Astrocyte (in vitro differentiated cells and primary cell): ENCODE measurements around the gene F8A2. TPM values are rescaled to one million over a fixed set of nuclear protein-coding genes. Genes with fewer than 3 reads are reported as not detected.

Experiments used
- DNase-seq: peaks from one replicate; pipeline ENCODE4 v3.0.0-alpha.2; 2010; ENCODE audit warnings: low read depth
- FAIRE-seq: peaks from 2 replicates; lab custom pipeline; 2011; peaks lifted over from hg19 to GRCh38; lab: Jason Lieb, UNC
- H2AFZ ChIP-seq: 2 replicates; pipeline ENCODE4 v1.6.0; 2012; ENCODE audit warnings: low read depth, low read length, inconsistent platforms
- H3K27ac ChIP-seq: 2 replicates; pipeline ENCODE4 v1.5.1; 2011; ENCODE audit warnings: low read depth, low read length, inconsistent platforms
- H3K27me3 ChIP-seq: 2 replicates; pipeline ENCODE4 v1.6.0; 2011; ENCODE audit warnings: low read length, inconsistent platforms; ENCODE audit not compliant: insufficient read depth
- H3K36me3 ChIP-seq: 2 replicates; pipeline ENCODE4 v1.5.1; 2011; ENCODE audit warnings: low read length, inconsistent platforms; ENCODE audit not compliant: insufficient read depth
- H3K4me1 ChIP-seq: 2 replicates; pipeline ENCODE4 v1.5.1; 2011; ENCODE audit warnings: low read length, inconsistent platforms; ENCODE audit not compliant: insufficient read depth
- H3K4me2 ChIP-seq: 2 replicates; pipeline ENCODE4 v1.6.0; 2012; ENCODE audit warnings: low read length, inconsistent platforms
- H3K4me3 ChIP-seq: 2 replicates; pipeline ENCODE4 v1.5.1; 2011; ENCODE audit warnings: low read depth, mild to moderate bottlenecking, low read length, inconsistent platforms; ENCODE audit not compliant: insufficient read depth
- H3K79me2 ChIP-seq: 2 replicates; pipeline ENCODE4 v1.6.0; 2012; ENCODE audit warnings: mild to moderate bottlenecking, low read length, inconsistent platforms; ENCODE audit not compliant: insufficient read depth
- H3K9ac ChIP-seq: 2 replicates; pipeline ENCODE4 v1.6.0; 2012; ENCODE audit warnings: mild to moderate bottlenecking, low read length, inconsistent platforms
- H3K9me3 ChIP-seq: 2 replicates; pipeline ENCODE4 v1.5.1; 2012; ENCODE audit warnings: low read depth, mild to moderate bottlenecking, low read length, inconsistent platforms; ENCODE audit not compliant: insufficient read depth
- H4K20me1 ChIP-seq: 2 replicates; pipeline ENCODE4 v1.6.0; 2012; ENCODE audit warnings: low read length, inconsistent platforms; ENCODE audit not compliant: insufficient read depth
- H3K27ac Mint-ChIP-seq: one replicate; pipeline ENCODE4 v1.8.0; 2021; ENCODE audit warnings: mild to moderate bottlenecking, mixed read lengths; ENCODE audit not compliant: unreplicated experiment
- H3K27me3 Mint-ChIP-seq: one replicate; pipeline ENCODE4 v1.8.0; 2021; ENCODE audit warnings: low read depth, mixed read lengths; ENCODE audit not compliant: unreplicated experiment
- H3K36me3 Mint-ChIP-seq: one replicate; pipeline ENCODE4 v1.8.0; 2021; ENCODE audit warnings: low read depth, mixed read lengths; ENCODE audit not compliant: unreplicated experiment
- H3K4me1 Mint-ChIP-seq: one replicate; pipeline ENCODE4 v1.8.0; 2021; ENCODE audit warnings: low read depth, mixed read lengths; ENCODE audit not compliant: unreplicated experiment
- H3K4me3 Mint-ChIP-seq: one replicate; pipeline ENCODE4 v1.8.0; 2021; ENCODE audit warnings: mild to moderate bottlenecking, moderate library complexity, mixed read lengths; ENCODE audit not compliant: unreplicated experiment
- H3K9me3 Mint-ChIP-seq: one replicate; pipeline ENCODE4 v1.8.0; 2021; ENCODE audit warnings: mild to moderate bottlenecking, mixed read lengths; ENCODE audit not compliant: unreplicated experiment
- EZH2 ChIP-seq: IDR thresholded peaks from 2 replicates; pipeline ENCODE4 v1.6.1; 2012; ENCODE audit warnings: mild to moderate bottlenecking, low read length, inconsistent platforms; ENCODE audit not compliant: insufficient read depth
- microRNA-seq: library from miRNA; unstranded; fragments of <30 nt; microRNA quantifications from one replicate; pipeline ENCODE4 v1.2.0, GENCODE V29; 2020
- total RNA-seq: library from RNA; stranded (reverse); gene quantifications from 2 replicates; pipeline ENCODE4 v1.2.1, GENCODE V29; 2021
- TF ChIP-seq, protein P1 (sequence below): IDR thresholded peaks from 2 replicates; pipeline ENCODE4 v1.5.1; 2011; ENCODE audit warnings: low read depth, mild to moderate bottlenecking, inconsistent platforms, low read length, moderate library complexity; ENCODE audit not compliant: insufficient read depth

The F8A2 gene
- total RNA-seq, 1 donor from 2014 or later: not detected

DNA sequence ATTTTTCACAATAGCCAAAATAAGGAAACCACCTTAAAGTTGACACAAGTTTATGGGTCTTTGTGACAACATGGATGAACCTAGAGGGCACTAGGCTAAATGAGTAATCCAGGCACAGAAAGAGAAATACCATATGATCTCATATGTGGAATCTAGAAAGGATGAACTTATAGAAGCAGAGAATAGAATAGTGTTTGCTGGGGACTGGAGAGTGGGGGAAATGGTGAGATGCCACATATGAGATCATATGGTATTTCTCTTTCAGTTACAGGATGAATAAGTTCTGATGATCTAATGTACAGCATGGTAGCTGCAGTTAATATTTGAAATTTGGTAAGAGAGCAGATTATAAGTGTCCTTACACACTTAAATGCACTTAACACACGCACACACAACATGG lies 35.9 kb downstream of the F8A2 start:
- Histone ChIP-seq H3K27ac (no peak overlapping the region), H3K4me3 (no peak overlapping the region), H3K4me2 (no peak overlapping the region), H3K27me3 (no peaks in the 10 kb centered on the region), H2AFZ (no peak overlapping the region), H3K4me1 (no peaks in the 10 kb centered on the region), H3K36me3 (no peaks in the 10 kb centered on the region), H3K9me3 (no peaks in the 10 kb centered on the region), H4K20me1 (no peaks in the 10 kb centered on the region), H3K9ac (no peak overlapping the region), H3K79me2 (no peaks in the 10 kb centered on the region)
- TF ChIP-seq, protein P1, sequence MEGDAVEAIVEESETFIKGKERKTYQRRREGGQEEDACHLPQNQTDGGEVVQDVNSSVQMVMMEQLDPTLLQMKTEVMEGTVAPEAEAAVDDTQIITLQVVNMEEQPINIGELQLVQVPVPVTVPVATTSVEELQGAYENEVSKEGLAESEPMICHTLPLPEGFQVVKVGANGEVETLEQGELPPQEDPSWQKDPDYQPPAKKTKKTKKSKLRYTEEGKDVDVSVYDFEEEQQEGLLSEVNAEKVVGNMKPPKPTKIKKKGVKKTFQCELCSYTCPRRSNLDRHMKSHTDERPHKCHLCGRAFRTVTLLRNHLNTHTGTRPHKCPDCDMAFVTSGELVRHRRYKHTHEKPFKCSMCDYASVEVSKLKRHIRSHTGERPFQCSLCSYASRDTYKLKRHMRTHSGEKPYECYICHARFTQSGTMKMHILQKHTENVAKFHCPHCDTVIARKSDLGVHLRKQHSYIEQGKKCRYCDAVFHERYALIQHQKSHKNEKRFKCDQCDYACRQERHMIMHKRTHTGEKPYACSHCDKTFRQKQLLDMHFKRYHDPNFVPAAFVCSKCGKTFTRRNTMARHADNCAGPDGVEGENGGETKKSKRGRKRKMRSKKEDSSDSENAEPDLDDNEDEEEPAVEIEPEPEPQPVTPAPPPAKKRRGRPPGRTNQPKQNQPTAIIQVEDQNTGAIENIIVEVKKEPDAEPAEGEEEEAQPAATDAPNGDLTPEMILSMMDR: no peak
- TF ChIP-seq EZH2: no peak
- H3K4me3 Mint-ChIP-seq: no peak overlapping the region
- H3K27me3 Mint-ChIP-seq: no peaks in the 10 kb centered on the region
- FAIRE-seq: no peak
- H3K9me3 Mint-ChIP-seq: no peaks in the 10 kb centered on the region
- H3K36me3 Mint-ChIP-seq: no peaks in the 10 kb centered on the region
- no peak for DNase-seq
- H3K4me1 Mint-ChIP-seq: no peaks in the 10 kb centered on the region
- no peak overlapping the region for H3K27ac Mint-ChIP-seq

Small RNA genes lying within 50 kb of the gene (microRNA-seq; reads per million reads assigned to microRNA genes)
- gene MIR1184-2: not detected

Other genes with a start within 250 kb of the F8A2 start
- gene VBP1, start 165.6 kb upstream of the F8A2 start, total RNA-seq: 41.4 and 52.3 TPM in 2 replicates
- gene RAB39B, start 117.6 kb upstream of the F8A2 start, total RNA-seq: 1.5 and 2.0 TPM in 2 replicates
- gene CLIC2, start 47.5 kb upstream of the F8A2 start, total RNA-seq: 0.27 TPM in 1 of 2 replicates, not detected in the other
- gene F8A3, start 76.5 kb downstream of the F8A2 start, total RNA-seq: not detected in 2 replicates
- 0.93 and 1.0 TPM in 2 replicates for gene SPRY3, start 230.5 kb downstream of the F8A2 start, total RNA-seq
- 10.1 and 10.3 TPM in 2 replicates for gene TMLHE, start 230.9 kb downstream of the F8A2 start, total RNA-seq